Fibroblast of lung (primary cell): Measurements from ENCODE around the gene ZSCAN25.
"Not testable (repeated sequence)": the region's sequence is repeated elsewhere in the genome, so short reads cannot be mapped to it uniquely, and the experiment has no call there.

Experiments
- CTCF ChIP-seq, 2 donors: IDR thresholded peaks in 1 of 2; conservative IDR thresholded peaks in 1 of 2; 1 replicate in 1 of 2; 2 replicates in 1 of 2; pipeline ENCODE4 v1.5.1; 2011 to 2012; ENCODE audit warnings: low read length in 2 of 2, control low read depth in 1 of 2, inconsistent platforms in 1 of 2, low read depth in 1 of 2, mild to moderate bottlenecking in 1 of 2
- EZH2 ChIP-seq: IDR thresholded peaks from 2 replicates; pipeline ENCODE4 v1.5.1; 2012; ENCODE audit warnings: low read length, control low read depth, mild to moderate bottlenecking; ENCODE audit errors: missing control alignments

GRCh38 chr7:99657879-99658278, 41.1 kb downstream of the ZSCAN25 start:
- not testable (repeated sequence) for TF ChIP-seq CTCF (conservative IDR thresholded peaks at IDR 0.05 in 1 of 2, IDR thresholded peaks at IDR 0.05 in 1 of 2; ENCODE audit: low read depth in 1 of 2, low read length in 2 of 2); EZH2
